K562 (cell line): ENCODE results near the gene RBM12. TPM values are rescaled to one million over a fixed set of nuclear protein-coding genes. Genes with fewer than 3 reads are reported as not detected.
"Not testable (repeated sequence)": the region's sequence is repeated elsewhere in the genome, so short reads cannot be mapped to it uniquely, and the experiment has no call there.

Source experiments
- ATAC-seq: fragments of 200-7000 bp; cut with Tn5 transposase; 3 replicates; pipeline ENCODE4 v1.9.1; 2020; ENCODE audit warnings: moderate library complexity
- BruUV-seq: library from RNA; stranded (reverse); fragments of 400-500 nt; replicated peaks from 2 replicates; lab custom pipeline; 2021; lab: Mats Ljungman, UMichigan
- CTCF ChIA-PET: fragments of 300-600 bp; formaldehyde crosslinking; extraction: SDS; loops from one replicate; lab custom pipeline; 2021; ENCODE audit warnings: low intra/inter-chr PET ratio; lab: Yijun Ruan, JAX
- POLR2A ChIA-PET: fragments of 300-600, 350-650 bp; sonication (Branson Sonifier 250); formaldehyde crosslinking; extraction: SDS; loops from one replicate; lab custom pipeline; 2021; ENCODE audit warnings: antibody characterized with exemption, inconsistent platforms; lab: Yijun Ruan, JAX
- DNase-seq, 4 experiments: peaks; one replicate each; pipeline versions ENCODE4 v3.0.0 to v3.0.0-alpha.2; 2011 to 2018; ENCODE audit warnings: low spot score in 3 of 4, mixed read lengths in 3 of 4; ENCODE audit errors: extremely low read depth in 1 of 4
- FAIRE-seq: peaks from 2 replicates; lab custom pipeline; 2011; peaks lifted over from hg19 to GRCh38; lab: Jason Lieb, UNC
- H2AFZ ChIP-seq: 2 replicates; pipeline ENCODE4 v1.6.0; 2011; ENCODE audit warnings: low read depth, low read length, control low read depth, inconsistent platforms
- H3K27ac ChIP-seq: fragments of 200-600 bp; 3 replicates; pipeline ENCODE4 v1.8.0; 2011; ENCODE audit warnings: low read depth, mild to moderate bottlenecking, control low read depth, inconsistent platforms, low read length, moderate library complexity, mixed read lengths; ENCODE audit errors: extremely low read depth
- H3K27me3 ChIP-seq, 2 experiments: fragments of 300-600 bp in 1 of 2; 2 replicates in 1 of 2; 3 replicates in 1 of 2; pipeline versions ENCODE4 v1.6.0 to v1.8.0; 2011; ENCODE audit warnings: inconsistent platforms in 2 of 2, low read length in 2 of 2, mild to moderate bottlenecking in 1 of 2, mixed read lengths in 1 of 2, moderate library complexity in 1 of 2; ENCODE audit not compliant: control insufficient read depth in 2 of 2, insufficient read depth in 2 of 2
- H3K36me3 ChIP-seq: fragments of 300-600 bp; 3 replicates; pipeline ENCODE4 v1.8.0; 2011; ENCODE audit warnings: mild to moderate bottlenecking, low read length, inconsistent platforms; ENCODE audit not compliant: control insufficient read depth, insufficient read depth
- H3K4me1 ChIP-seq, 2 experiments: fragments of 200-600 bp in 1 of 2; replicated peaks in 1 of 2; 2 replicates in 1 of 2; 3 replicates in 1 of 2; pipeline versions ENCODE4 v1.5.1 to v1.8.0; 2011; ENCODE audit warnings: inconsistent platforms in 2 of 2, low read length in 2 of 2, mild to moderate bottlenecking in 1 of 2, mixed read lengths in 1 of 2, moderate library complexity in 1 of 2; ENCODE audit not compliant: control insufficient read depth in 2 of 2, insufficient read depth in 2 of 2
- H3K4me2 ChIP-seq: 2 replicates; pipeline ENCODE4 v1.6.1; 2011; ENCODE audit warnings: low read length, control low read depth, inconsistent platforms, mixed read lengths; ENCODE audit not compliant: insufficient read depth
- H3K4me3 ChIP-seq: fragments of 200-600 bp; sonication (generic), shearing (Covaris generic); 2 replicates; pipeline ENCODE4 v1.5.1; 2016; ENCODE audit warnings: control low read depth, inconsistent platforms
- H3K79me2 ChIP-seq: fragments of 200-600 bp; 3 replicates; pipeline ENCODE4 v1.8.0; 2011; ENCODE audit warnings: low read length, inconsistent platforms; ENCODE audit not compliant: control insufficient read depth, insufficient read depth
- H3K9ac ChIP-seq, 2 experiments: 2 replicates each; pipeline versions ENCODE4 v1.6.0 to v1.6.1; 2011; ENCODE audit warnings: low read depth in 2 of 2, low read length in 2 of 2, control low read depth in 1 of 2, inconsistent platforms in 1 of 2, mild to moderate bottlenecking in 1 of 2, mixed read lengths in 1 of 2; ENCODE audit not compliant: insufficient read depth in 1 of 2
- H3K9me1 ChIP-seq: one replicate; pipeline ENCODE4 v1.6.0; 2011; ENCODE audit warnings: inconsistent platforms, mild to moderate bottlenecking, low read length, moderate library complexity; ENCODE audit not compliant: control insufficient read depth, insufficient read depth
- H3K9me3 ChIP-seq: replicated peaks from 2 replicates; pipeline ENCODE4 v1.5.1; 2011; ENCODE audit warnings: low read depth, low read length, inconsistent platforms; ENCODE audit not compliant: control insufficient read depth, insufficient read depth
- H4K20me1 ChIP-seq: replicated peaks from 2 replicates; pipeline ENCODE4 v1.6.1; 2011; ENCODE audit warnings: low read length, inconsistent platforms, mixed read lengths; ENCODE audit not compliant: control insufficient read depth, insufficient read depth
- WGBS: fragments of 100-300 bp; shearing (Covaris generic); methylation state at CpG from one replicate; pipeline ENCODE4 v1.1.6; 2016; ENCODE audit warnings: low coverage, mixed read lengths; ENCODE audit not compliant: insufficient coverage; ENCODE audit errors: missing lambda C conversion rate; 5-methylcytosine and 5-hydroxymethylcytosine counted together
- in situ Hi-C: fragments of 300-500 bp; cut with MboI; formaldehyde crosslinking; loops from 4 replicates; pipeline ENCODE4 v1.15.0; 2018; ENCODE audit warnings: inconsistent platforms, mixed read lengths
- intact Hi-C: fragments of 100-400 bp; cut with micrococcal nuclease; formaldehyde crosslinking; loops from 2 replicates; pipeline ENCODE4 v1.14.2; 2022
- polyA plus RNA-seq, 8 experiments: library from polyadenylated mRNA; depleted of rRNA in 4 of 8; stranded (reverse) in 5 of 8; unstranded in 3 of 8; fragments of >200 nt; fragmentation: Nextera tagmentation in 2 of 8; fragmentation: Illumina TruSeq in 1 of 8; extraction: Ambion mirVana in 2 of 8; extraction: Trizol in 1 of 8; gene quantifications; 2 replicates each; pipeline versions ENCODE4 v1.2.1 to v1.2.3, GENCODE V29; 2011 to 2014; ENCODE audit warnings: inconsistent platforms in 1 of 8, missing spikeins in 1 of 8
- total RNA-seq, 7 experiments: library from RNA; depleted of rRNA in 6 of 7; stranded (reverse); fragments of >200 nt in 6 of 7; fragmentation: Illumina TruSeq in 2 of 7; extraction: Trizol in 2 of 7; gene quantifications; 2 replicates each; pipeline versions ENCODE4 v1.2.1 to v1.2.3, GENCODE V29; 2011 to 2021; ENCODE audit warnings: low replicate concordance in 1 of 7
- TF ChIP-seq, protein P1 (sequence below), 2 experiments: fragments of 450-650 bp; formaldehyde crosslinking in 1 of 2; IDR thresholded peaks; 2 replicates each; pipeline versions ENCODE4 v1.4.0 to v1.6.1; 2014 to 2020; ENCODE audit warnings: mild to moderate bottlenecking in 2 of 2, borderline replicate concordance in 1 of 2, low read depth in 1 of 2

Gene RBM12
- total and polyA plus RNA-seq, 9 of the 15 experiments (the other 6 are each of a cell fraction or from before 2014, with no cell fraction given), result 5.0 to 162 (median 73.3) TPM

DNA sequence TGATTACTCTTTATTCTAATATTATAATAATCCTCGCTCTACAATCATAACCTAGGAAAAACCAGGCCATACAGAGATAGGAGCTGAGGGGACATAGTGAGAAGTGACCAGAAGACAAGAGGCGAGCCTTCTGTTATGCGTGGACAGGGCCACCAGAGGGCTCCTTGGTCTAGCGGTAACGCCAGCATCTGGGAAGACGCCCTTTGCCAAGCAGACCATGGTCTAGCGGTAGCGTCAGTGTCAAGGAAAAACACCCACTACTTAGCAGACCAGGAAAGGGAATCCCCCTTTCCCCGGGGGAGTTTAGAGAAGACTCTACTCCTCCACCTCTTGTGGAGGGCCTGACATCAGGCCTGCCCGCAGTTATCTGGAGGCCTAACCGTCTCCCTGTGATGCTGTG, 22.2 kb upstream of the RBM12 start (continued):
- TF ChIP-seq, protein P1, sequence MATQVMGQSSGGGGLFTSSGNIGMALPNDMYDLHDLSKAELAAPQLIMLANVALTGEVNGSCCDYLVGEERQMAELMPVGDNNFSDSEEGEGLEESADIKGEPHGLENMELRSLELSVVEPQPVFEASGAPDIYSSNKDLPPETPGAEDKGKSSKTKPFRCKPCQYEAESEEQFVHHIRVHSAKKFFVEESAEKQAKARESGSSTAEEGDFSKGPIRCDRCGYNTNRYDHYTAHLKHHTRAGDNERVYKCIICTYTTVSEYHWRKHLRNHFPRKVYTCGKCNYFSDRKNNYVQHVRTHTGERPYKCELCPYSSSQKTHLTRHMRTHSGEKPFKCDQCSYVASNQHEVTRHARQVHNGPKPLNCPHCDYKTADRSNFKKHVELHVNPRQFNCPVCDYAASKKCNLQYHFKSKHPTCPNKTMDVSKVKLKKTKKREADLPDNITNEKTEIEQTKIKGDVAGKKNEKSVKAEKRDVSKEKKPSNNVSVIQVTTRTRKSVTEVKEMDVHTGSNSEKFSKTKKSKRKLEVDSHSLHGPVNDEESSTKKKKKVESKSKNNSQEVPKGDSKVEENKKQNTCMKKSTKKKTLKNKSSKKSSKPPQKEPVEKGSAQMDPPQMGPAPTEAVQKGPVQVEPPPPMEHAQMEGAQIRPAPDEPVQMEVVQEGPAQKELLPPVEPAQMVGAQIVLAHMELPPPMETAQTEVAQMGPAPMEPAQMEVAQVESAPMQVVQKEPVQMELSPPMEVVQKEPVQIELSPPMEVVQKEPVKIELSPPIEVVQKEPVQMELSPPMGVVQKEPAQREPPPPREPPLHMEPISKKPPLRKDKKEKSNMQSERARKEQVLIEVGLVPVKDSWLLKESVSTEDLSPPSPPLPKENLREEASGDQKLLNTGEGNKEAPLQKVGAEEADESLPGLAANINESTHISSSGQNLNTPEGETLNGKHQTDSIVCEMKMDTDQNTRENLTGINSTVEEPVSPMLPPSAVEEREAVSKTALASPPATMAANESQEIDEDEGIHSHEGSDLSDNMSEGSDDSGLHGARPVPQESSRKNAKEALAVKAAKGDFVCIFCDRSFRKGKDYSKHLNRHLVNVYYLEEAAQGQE (IDR thresholded peaks at IDR 0.05; ENCODE audit: borderline replicate concordance), result peak; percentile 42; the same call in 1 of the 2 replicates
- TF ChIP-seq, protein P1 (CRISPR knock-in tag; IDR thresholded peaks at IDR 0.05; ENCODE audit: low read depth), result not testable (repeated sequence)

GRCh38 chr20:35685368-35685767, 20.7 kb upstream of the RBM12 start:
- WGBS, result 91% methylated on average over 9 of the region's 9 CpGs
- H3K9ac ChIP-seq, H3K27ac ChIP-seq, ATAC-seq, CTCF ChIA-PET, H4K20me1 ChIP-seq, FAIRE-seq, DNase-seq, H3K9me3 ChIP-seq, H3K4me2 ChIP-seq, BruUV-seq, H3K79me2 ChIP-seq, intact Hi-C loops, H3K4me1 ChIP-seq, H3K9me1 ChIP-seq, H3K27me3 ChIP-seq, in situ Hi-C loops, H2AFZ ChIP-seq, H3K4me3 ChIP-seq: not testable (repeated sequence)
- peaks cover 49% of the 10 kb centered on the region for H3K36me3 ChIP-seq
- POLR2A ChIA-PET, result interaction anchor here (0.7 to 1.8 kb wide), 3 partner anchors 15 to 268 kb away, joined by 3 to 5 read pairs (median 3); partner anchors contain the start of gene SCAND1
